HCT116 (cell line): ENCODE measurements around the gene RNASE8. TPM values are rescaled to one million over a fixed set of nuclear protein-coding genes. Genes with fewer than 3 reads are reported as not detected.

ENCODE experiments used
- ATAC-seq: fragments of 200-7000 bp; cut with Tn5 transposase; 2 replicates; pipeline ENCODE4 v1.9.1; 2020; ENCODE audit warnings: mild to moderate bottlenecking, moderate library complexity
- BruUV-seq: library from RNA; stranded (reverse); fragments of 400-500 nt; replicated peaks from 2 replicates; lab custom pipeline; 2021; lab: Mats Ljungman, UMichigan
- CTCF ChIA-PET: fragments of 300-600 bp; sonication (Branson Sonifier 250); formaldehyde crosslinking; loops from one replicate; lab custom pipeline; 2021; ENCODE audit warnings: antibody characterized with exemption; lab: Charles Lee
- POLR2A ChIA-PET: fragments of 300-600, 350-600 bp; sonication (Branson Sonifier 250); formaldehyde crosslinking; loops from one replicate; lab custom pipeline; 2021; ENCODE audit warnings: antibody characterized with exemption; lab: Charles Lee
- RAD21 ChIA-PET, 2 experiments: fragments of 300-600 bp; sonication (Branson Sonifier 250); formaldehyde crosslinking; loops; one replicate each; lab custom pipeline; 2023; ENCODE audit warnings: low total read pairs in 2 of 2; ENCODE audit not compliant: uncharacterized antibody in 2 of 2, unreplicated experiment in 2 of 2, low non-redundant PET in 1 of 2; lab: Charles Lee
- DNase-seq: peaks from one replicate; pipeline ENCODE4 v3.0.0-alpha.2; 2010; ENCODE audit warnings: low read depth, low spot score
- H2AFZ ChIP-seq: fragments of 200-600 bp; shearing (Covaris generic), sonication (generic); 2 replicates; pipeline ENCODE4 v1.6.1; 2017; ENCODE audit warnings: low read depth, mixed run types, mixed read lengths, antibody characterized with exemption, low read length; ENCODE audit not compliant: poor library complexity, severe bottlenecking
- H3K27ac ChIP-seq: 2 replicates; pipeline ENCODE4 v1.5.1; 2012; ENCODE audit warnings: low read depth, low read length
- H3K27me3 ChIP-seq: fragments of 200-600 bp; sonication (generic); 2 replicates; pipeline ENCODE4 v1.6.1; 2016; ENCODE audit warnings: mixed run types, low read length, mixed read lengths; ENCODE audit not compliant: insufficient read depth
- H3K36me3 ChIP-seq, 2 experiments: fragments of 200-500 bp in 1 of 2; fragments of 200-600 bp in 1 of 2; sonication (Bioruptor generic) in 1 of 2; sonication (generic) in 1 of 2; 2 replicates each; pipeline versions ENCODE4 v1.5.1 to v1.6.1; 2014 to 2016; ENCODE audit warnings: low read length in 2 of 2, inconsistent platforms in 1 of 2, mixed read lengths in 1 of 2, mixed run types in 1 of 2; ENCODE audit not compliant: insufficient read depth in 2 of 2, control insufficient read depth in 1 of 2
- H3K4me1 ChIP-seq, 2 experiments: fragments of 200-600 bp in 1 of 2; sonication (generic) in 1 of 2; 2 replicates each; pipeline versions ENCODE4 v1.5.1 to v1.6.1; 2012 to 2017; ENCODE audit warnings: low read length in 2 of 2, inconsistent platforms in 1 of 2, mild to moderate bottlenecking in 1 of 2, mixed read lengths in 1 of 2, mixed run types in 1 of 2, moderate library complexity in 1 of 2; ENCODE audit not compliant: insufficient read depth in 2 of 2, control insufficient read depth in 1 of 2
- H3K4me2 ChIP-seq: fragments of 200-600 bp; sonication (generic); 2 replicates; pipeline ENCODE4 v1.6.1; 2017; ENCODE audit warnings: mixed run types, low read length, mixed read lengths
- H3K4me3 ChIP-seq, 2 experiments: fragments of 200-600 bp in 1 of 2; sonication (generic) in 1 of 2; replicated peaks in 1 of 2; 2 replicates each; pipeline ENCODE4 v1.5.1; 2011 to 2016; ENCODE audit warnings: low read length in 2 of 2, control low read depth in 1 of 2, low read depth in 1 of 2, mild to moderate bottlenecking in 1 of 2, mixed read lengths in 1 of 2, mixed run types in 1 of 2
- H3K79me2 ChIP-seq: fragments of 200-600 bp; sonication (generic); 2 replicates; pipeline ENCODE4 v1.6.1; 2017; ENCODE audit warnings: mild to moderate bottlenecking, mixed run types, low read length, moderate library complexity, mixed read lengths; ENCODE audit not compliant: insufficient read depth
- H3K9ac ChIP-seq: fragments of 200-600 bp; sonication (generic); 2 replicates; pipeline ENCODE4 v1.6.1; 2016; ENCODE audit warnings: low read length, mixed read lengths
- H3K9me2 ChIP-seq: fragments of 200-600 bp; sonication (generic), shearing (Covaris generic); 2 replicates; pipeline ENCODE4 v1.6.1; 2017; ENCODE audit warnings: mixed run types, mild to moderate bottlenecking, moderate library complexity; ENCODE audit not compliant: insufficient read depth
- H3K9me3 ChIP-seq, 2 experiments: fragments of 200-500 bp in 1 of 2; fragments of 200-600 bp in 1 of 2; sonication (Bioruptor generic) in 1 of 2; sonication (generic) in 1 of 2; 2 replicates each; pipeline ENCODE4 v1.6.1; 2014 to 2017; ENCODE audit warnings: low read length in 2 of 2, mixed read lengths in 2 of 2, inconsistent platforms in 1 of 2, low read depth in 1 of 2, mild to moderate bottlenecking in 1 of 2, mixed run types in 1 of 2, moderate library complexity in 1 of 2; ENCODE audit not compliant: control insufficient read depth in 1 of 2, insufficient read depth in 1 of 2
- H4K20me1 ChIP-seq: fragments of 200-600 bp; sonication (generic), shearing (Covaris generic); 2 replicates; pipeline ENCODE4 v1.6.1; 2017; ENCODE audit warnings: mixed run types, mild to moderate bottlenecking, moderate library complexity; ENCODE audit not compliant: insufficient read depth
- ATF3 ChIP-seq: IDR thresholded peaks from 2 replicates; pipeline ENCODE4 v1.6.1; 2012
- CBX3 ChIP-seq: IDR thresholded peaks from 2 replicates; pipeline ENCODE4 v1.6.1; 2012; ENCODE audit warnings: low read depth
- ELF1 ChIP-seq: IDR thresholded peaks from 2 replicates; pipeline ENCODE4 v1.6.1; 2012; ENCODE audit warnings: low read depth, borderline replicate concordance
- EZH2phosphoT487 ChIP-seq: fragments of 200-600 bp; IDR thresholded peaks from 2 replicates; pipeline ENCODE4 v1.6.1; 2018; ENCODE audit warnings: antibody characterized with exemption, borderline replicate concordance
- POLR2AphosphoS5 ChIP-seq: IDR thresholded peaks from 2 replicates; pipeline ENCODE4 v1.6.1; 2011; ENCODE audit warnings: mild to moderate bottlenecking, low read depth, low read length, moderate library complexity
- TCF7L2 ChIP-seq: IDR thresholded peaks from 2 replicates; pipeline ENCODE4 v1.7.0; 2011; ENCODE audit warnings: borderline replicate concordance, inconsistent platforms; ENCODE audit not compliant: insufficient read depth, insufficient read length; ENCODE audit errors: extremely low read depth
- ZFX ChIP-seq: fragments of 450-650 bp; IDR thresholded peaks from 2 replicates; pipeline ENCODE4 v1.6.1; 2017
- ZNF274 ChIP-seq: fragments of 200-500 bp; sonication (Bioruptor generic); IDR thresholded peaks from 2 replicates; pipeline ENCODE4 v1.6.1; 2014; ENCODE audit warnings: mild to moderate bottlenecking, low read depth, low read length, inconsistent platforms
- intact Hi-C: fragments of 100-400 bp; cut with micrococcal nuclease; formaldehyde crosslinking; loops from 2 replicates; pipeline ENCODE4 v1.10.0; 2022
- total RNA-seq: library from RNA; stranded (reverse); gene quantifications from one replicate; pipeline ENCODE4 v1.2.1, GENCODE V29; 2021; ENCODE audit not compliant: unreplicated experiment

The RNASE8 gene
- total RNA-seq, 1 experiment from 2014 or later, result not detected

DNA sequence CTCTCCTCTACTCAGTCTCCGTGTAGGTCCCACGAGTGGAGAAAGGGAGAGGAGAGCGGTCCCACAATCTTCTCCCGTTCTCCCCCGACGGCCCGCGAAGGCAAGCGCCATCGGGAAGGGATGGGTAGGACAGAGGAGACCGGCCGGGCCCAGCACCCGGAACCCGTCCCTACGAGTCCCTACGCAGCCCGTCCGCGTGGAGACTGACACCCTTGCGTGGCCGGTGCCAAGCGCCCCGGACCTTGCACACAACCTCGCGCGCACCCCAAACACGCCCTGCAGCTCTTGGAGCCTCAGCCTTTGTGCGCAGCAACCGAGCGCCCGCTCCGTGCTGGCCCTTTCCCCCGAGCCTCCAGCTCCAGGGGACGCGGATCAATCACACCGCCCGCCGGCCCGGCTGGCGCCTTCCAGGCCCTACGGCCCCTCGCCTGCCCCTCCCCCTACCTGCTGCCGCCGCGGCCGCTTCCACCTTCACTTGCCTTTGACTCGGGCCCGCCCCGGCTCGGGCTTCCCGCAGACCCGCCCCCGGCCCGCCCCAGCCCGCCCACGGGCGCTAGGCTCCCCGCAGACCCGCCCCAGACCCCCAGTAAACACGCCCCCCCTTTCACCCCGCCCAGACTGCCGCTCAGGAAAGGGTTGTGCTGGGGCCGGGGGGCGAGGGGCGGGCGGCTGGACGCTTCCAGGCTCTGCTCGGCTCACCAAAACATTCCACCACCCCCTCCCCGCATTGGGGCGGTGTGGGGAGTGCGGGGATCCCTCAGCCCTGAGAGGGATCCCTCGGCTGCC, 32.8 kb upstream of the RNASE8 start, which contains the start of gene NDRG2:
Gene NDRG2 (minus strand): TSS at position 477 of the 786 bp plus-strand sequence. CDS start 1,746 bp downstream, outside the sequence.
- ChIA-PET CTCF (interaction anchor here (2.5 kb wide), 1 partner anchor 10 kb away, joined by 10 read pairs; no protein-coding TSS in a partner anchor), POLR2A (no interaction called here), RAD21 (no interaction called here)
- no peaks in the 10 kb centered on the region for H3K27me3 ChIP-seq
- H3K9me2 ChIP-seq, result no peaks in the 10 kb centered on the region
- TSS peak; percentile 49 for BruUV-seq
- peak; percentile 91 for TF ChIP-seq TCF7L2
- no peak for TF ChIP-seq ZNF274
- peak; percentile 61; the same call in 1 of the 2 replicates for TF ChIP-seq ZFX
- TF ChIP-seq EZH2phosphoT487, result no peak
- TF ChIP-seq ELF1, result no peak
- no peak for TF ChIP-seq ATF3
- no peak for TF ChIP-seq CBX3
- TF ChIP-seq POLR2AphosphoS5, result 0 out of 2 replicates have a peak, but pooled peaks have one; percentile 40
- ATAC-seq, result peak; percentile 90
- H4K20me1 ChIP-seq, result no peaks in the 10 kb centered on the region
- intact Hi-C loops, result no loop called here
- H3K4me2 ChIP-seq, result peak within 1 kb of the TSS; percentile 85
- H3K27ac ChIP-seq, result peak within 1 kb of the TSS; percentile 46; the same call in 1 of the 2 replicates
- no peak for DNase-seq
- H3K9ac ChIP-seq, result peak within 1 kb of the TSS; percentile 66
- peak within 1 kb of the TSS; percentile 42 for H2AFZ ChIP-seq
- no peaks in the 10 kb centered on the region for H3K9me3 ChIP-seq
- H3K36me3 ChIP-seq, result no peaks in the 10 kb centered on the region
- peaks cover 14 to 21% of the 10 kb centered on the region in 2 experiments; a peak in 3 of 4 replicates for H3K4me1 ChIP-seq
- no peaks in the 10 kb centered on the region for H3K79me2 ChIP-seq
- H3K4me3 ChIP-seq, result peak within 1 kb of the TSS; percentile 66 to 72
